Measurements from ENCODE around the gene FAM50A.

The FAM50A gene

DNA sequence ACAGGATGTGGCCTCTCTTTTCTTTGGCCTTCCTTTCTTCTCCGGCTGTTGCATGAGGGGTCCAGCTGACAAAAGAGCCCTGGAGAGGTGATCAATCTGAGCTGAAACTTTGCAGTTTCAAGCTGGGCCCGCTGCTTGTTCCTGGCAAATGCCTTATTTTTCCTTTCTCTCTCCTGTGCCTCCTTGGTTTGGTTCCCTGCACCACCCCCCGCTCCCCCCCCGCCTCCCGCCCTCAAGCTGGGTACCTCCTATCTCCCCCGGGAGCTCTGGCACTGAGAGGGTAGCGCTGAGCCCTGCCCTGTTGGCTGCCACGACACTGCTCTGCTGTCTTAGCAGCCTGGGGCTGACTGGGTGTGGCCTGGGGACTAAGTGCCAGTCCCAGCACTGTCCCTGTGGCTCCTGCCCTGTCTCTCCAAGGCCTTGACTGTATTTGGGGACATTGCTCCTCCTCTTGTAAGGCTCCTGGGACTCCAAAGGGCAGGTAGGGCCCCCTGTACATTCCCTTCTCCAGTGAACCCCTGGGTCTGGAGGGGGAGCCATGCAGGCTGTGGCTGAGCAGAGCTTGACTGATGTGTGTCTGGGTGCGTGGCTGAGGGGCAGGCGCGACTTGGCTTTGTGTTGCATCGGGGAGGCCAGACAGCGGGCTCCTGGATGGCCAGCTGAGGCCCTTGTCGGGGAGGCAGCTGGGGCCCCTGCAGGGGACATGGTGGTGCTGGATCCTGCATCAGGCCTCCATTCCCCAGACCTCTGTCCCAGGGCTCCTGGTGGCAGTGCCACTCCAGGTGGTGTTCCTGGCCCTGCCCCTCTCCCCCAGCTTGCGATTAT lies 15.2 kb downstream of the FAM50A start:
- no peak for TF ChIP-seq EZH2phosphoT487 (conservative IDR thresholded peaks at IDR 0.05; ENCODE audit: low read length)
- TF ChIP-seq, protein P1, sequence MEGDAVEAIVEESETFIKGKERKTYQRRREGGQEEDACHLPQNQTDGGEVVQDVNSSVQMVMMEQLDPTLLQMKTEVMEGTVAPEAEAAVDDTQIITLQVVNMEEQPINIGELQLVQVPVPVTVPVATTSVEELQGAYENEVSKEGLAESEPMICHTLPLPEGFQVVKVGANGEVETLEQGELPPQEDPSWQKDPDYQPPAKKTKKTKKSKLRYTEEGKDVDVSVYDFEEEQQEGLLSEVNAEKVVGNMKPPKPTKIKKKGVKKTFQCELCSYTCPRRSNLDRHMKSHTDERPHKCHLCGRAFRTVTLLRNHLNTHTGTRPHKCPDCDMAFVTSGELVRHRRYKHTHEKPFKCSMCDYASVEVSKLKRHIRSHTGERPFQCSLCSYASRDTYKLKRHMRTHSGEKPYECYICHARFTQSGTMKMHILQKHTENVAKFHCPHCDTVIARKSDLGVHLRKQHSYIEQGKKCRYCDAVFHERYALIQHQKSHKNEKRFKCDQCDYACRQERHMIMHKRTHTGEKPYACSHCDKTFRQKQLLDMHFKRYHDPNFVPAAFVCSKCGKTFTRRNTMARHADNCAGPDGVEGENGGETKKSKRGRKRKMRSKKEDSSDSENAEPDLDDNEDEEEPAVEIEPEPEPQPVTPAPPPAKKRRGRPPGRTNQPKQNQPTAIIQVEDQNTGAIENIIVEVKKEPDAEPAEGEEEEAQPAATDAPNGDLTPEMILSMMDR (IDR thresholded peaks at IDR 0.05; ENCODE audit: insufficient read depth, low read length, poor library complexity, severe bottlenecking), result no peak
- Histone ChIP-seq H4K20me1 (ENCODE audit: low read depth, low read length) (no peaks in the 10 kb centered on the region), H3K27ac (ENCODE audit: low read depth, low read length) (no peak overlapping the region), H3K27me3 (ENCODE audit: low read length) (no peaks in the 10 kb centered on the region), H3K9ac (ENCODE audit: low read length) (peak overlapping the region; percentile 80), H3K9me3 (ENCODE audit: insufficient read depth, low read length) (no peaks in the 10 kb centered on the region), H3K9me2 (replicated peaks; ENCODE audit: insufficient read depth, low read length) (no peaks in the 10 kb centered on the region), H3K4me2 (ENCODE audit: low read depth, low read length, poor library complexity, severe bottlenecking) (peak overlapping the region; percentile 84), H2AFZ (ENCODE audit: low read depth, low read length, severe bottlenecking) (no peak overlapping the region), H3K36me3 (ENCODE audit: low read length) (no peaks in the 10 kb centered on the region), H3K4me3 (ENCODE audit: insufficient read depth, low read length, poor library complexity, severe bottlenecking) (peak overlapping the region; percentile 75), H3F3A (ENCODE audit: insufficient read depth) (0 out of 2 replicates have a peak, but pooled peaks cover 2% of the 10 kb centered on the region), H3K79me2 (ENCODE audit: insufficient read depth, low read length) (peaks cover 10% of the 10 kb centered on the region)

DNA sequence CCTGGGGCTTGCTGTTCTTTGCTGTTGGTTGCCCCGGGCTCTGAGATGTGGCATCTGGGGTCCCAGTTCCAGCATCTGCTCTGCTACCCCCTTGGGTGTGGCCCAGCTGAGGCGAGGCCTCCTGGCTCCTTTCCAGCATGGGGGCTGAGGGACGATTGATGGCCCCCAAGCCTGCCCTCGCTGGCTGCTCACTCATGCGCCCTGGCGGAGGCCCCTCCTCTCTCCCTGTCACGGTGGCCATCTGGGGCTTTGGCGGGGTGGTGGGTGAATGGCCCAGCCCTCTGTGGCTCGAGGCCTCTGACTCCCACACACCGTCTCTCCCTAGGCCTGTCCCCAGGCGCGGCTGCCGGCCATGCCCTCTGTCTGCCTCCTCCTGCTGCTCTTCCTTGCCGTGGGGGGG lies 15.9 kb downstream of the FAM50A start:
- Histone ChIP-seq H3F3A (ENCODE audit: insufficient read depth) (0 out of 2 replicates have a peak, but pooled peaks cover 2% of the 10 kb centered on the region), H3K27ac (ENCODE audit: low read depth, low read length) (no peak overlapping the region), H3K36me3 (ENCODE audit: low read length) (no peaks in the 10 kb centered on the region), H3K9me2 (replicated peaks; ENCODE audit: insufficient read depth, low read length) (no peaks in the 10 kb centered on the region), H3K4me2 (ENCODE audit: low read depth, low read length, poor library complexity, severe bottlenecking) (peak overlapping the region; percentile 84), H3K9me3 (ENCODE audit: insufficient read depth, low read length) (no peaks in the 10 kb centered on the region), H3K79me2 (ENCODE audit: insufficient read depth, low read length) (peaks cover 10% of the 10 kb centered on the region), H3K9ac (ENCODE audit: low read length) (peak overlapping the region; percentile 80), H2AFZ (ENCODE audit: low read depth, low read length, severe bottlenecking) (no peak overlapping the region), H3K4me3 (ENCODE audit: insufficient read depth, low read length, poor library complexity, severe bottlenecking) (no peak overlapping the region), H4K20me1 (ENCODE audit: low read depth, low read length) (no peaks in the 10 kb centered on the region), H3K27me3 (ENCODE audit: low read length) (no peaks in the 10 kb centered on the region)
- TF ChIP-seq, protein P1 (IDR thresholded peaks at IDR 0.05; ENCODE audit: insufficient read depth, low read length, poor library complexity, severe bottlenecking), result no peak
- no peak for TF ChIP-seq EZH2phosphoT487 (conservative IDR thresholded peaks at IDR 0.05; ENCODE audit: low read length)

DNA sequence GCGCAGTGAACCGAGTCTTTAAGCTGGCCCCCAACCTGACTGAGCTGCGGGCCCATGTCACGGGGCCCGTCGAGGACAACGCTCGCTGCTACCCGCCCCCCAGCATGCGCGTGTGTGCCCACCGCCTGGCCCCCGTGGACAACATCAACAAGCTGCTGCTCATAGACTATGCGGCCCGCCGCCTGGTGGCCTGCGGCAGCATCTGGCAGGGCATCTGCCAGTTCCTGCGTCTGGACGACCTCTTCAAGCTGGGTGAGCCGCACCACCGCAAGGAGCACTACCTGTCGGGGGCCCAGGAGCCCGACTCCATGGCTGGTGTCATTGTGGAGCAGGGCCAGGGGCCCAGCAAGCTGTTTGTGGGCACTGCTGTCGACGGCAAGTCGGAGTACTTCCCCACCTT lies 16.4 kb downstream of the FAM50A start:
- Histone ChIP-seq H3K9me3 (ENCODE audit: insufficient read depth, low read length) (no peaks in the 10 kb centered on the region), H4K20me1 (ENCODE audit: low read depth, low read length) (no peaks in the 10 kb centered on the region), H3K27me3 (ENCODE audit: low read length) (no peaks in the 10 kb centered on the region), H3F3A (ENCODE audit: insufficient read depth) (0 out of 2 replicates have a peak, but pooled peaks cover 2% of the 10 kb centered on the region), H3K36me3 (ENCODE audit: low read length) (no peaks in the 10 kb centered on the region), H3K4me2 (ENCODE audit: low read depth, low read length, poor library complexity, severe bottlenecking) (no peak overlapping the region), H3K9ac (ENCODE audit: low read length) (no peak overlapping the region), H3K27ac (ENCODE audit: low read depth, low read length) (no peak overlapping the region), H3K79me2 (ENCODE audit: insufficient read depth, low read length) (peaks cover 10% of the 10 kb centered on the region), H2AFZ (ENCODE audit: low read depth, low read length, severe bottlenecking) (no peak overlapping the region), H3K4me3 (ENCODE audit: insufficient read depth, low read length, poor library complexity, severe bottlenecking) (no peak overlapping the region), H3K9me2 (replicated peaks; ENCODE audit: insufficient read depth, low read length) (no peaks in the 10 kb centered on the region)
- TF ChIP-seq, protein P1 (IDR thresholded peaks at IDR 0.05; ENCODE audit: insufficient read depth, low read length, poor library complexity, severe bottlenecking), result no peak
- no peak for TF ChIP-seq EZH2phosphoT487 (conservative IDR thresholded peaks at IDR 0.05; ENCODE audit: low read length)
